ENCODE data around the gene PARVG.

DNA sequence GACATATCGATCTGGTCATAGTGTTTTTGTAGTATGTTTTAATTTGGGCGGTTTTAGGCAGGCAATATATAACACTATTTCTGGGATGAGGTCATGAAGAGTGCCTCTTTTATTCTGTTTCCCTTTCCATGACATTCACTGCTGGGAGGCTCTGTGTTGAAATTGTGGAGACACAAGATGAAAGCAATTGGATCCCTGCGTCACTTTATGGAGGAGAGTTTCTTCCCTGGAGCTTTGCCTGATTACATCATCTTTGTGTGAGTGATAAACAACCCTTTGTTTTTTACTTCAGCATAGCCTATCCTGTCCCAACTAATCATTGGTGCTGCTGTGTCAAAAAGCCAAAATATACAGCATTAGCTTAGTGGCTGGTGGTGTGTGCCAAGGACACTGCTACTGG lies 48.6 kb downstream of the PARVG start:
- TF ChIP-seq, protein P1, sequence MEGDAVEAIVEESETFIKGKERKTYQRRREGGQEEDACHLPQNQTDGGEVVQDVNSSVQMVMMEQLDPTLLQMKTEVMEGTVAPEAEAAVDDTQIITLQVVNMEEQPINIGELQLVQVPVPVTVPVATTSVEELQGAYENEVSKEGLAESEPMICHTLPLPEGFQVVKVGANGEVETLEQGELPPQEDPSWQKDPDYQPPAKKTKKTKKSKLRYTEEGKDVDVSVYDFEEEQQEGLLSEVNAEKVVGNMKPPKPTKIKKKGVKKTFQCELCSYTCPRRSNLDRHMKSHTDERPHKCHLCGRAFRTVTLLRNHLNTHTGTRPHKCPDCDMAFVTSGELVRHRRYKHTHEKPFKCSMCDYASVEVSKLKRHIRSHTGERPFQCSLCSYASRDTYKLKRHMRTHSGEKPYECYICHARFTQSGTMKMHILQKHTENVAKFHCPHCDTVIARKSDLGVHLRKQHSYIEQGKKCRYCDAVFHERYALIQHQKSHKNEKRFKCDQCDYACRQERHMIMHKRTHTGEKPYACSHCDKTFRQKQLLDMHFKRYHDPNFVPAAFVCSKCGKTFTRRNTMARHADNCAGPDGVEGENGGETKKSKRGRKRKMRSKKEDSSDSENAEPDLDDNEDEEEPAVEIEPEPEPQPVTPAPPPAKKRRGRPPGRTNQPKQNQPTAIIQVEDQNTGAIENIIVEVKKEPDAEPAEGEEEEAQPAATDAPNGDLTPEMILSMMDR (IDR thresholded peaks at IDR 0.05; ENCODE audit: insufficient read depth, low read length), result no peak
- TF ChIP-seq, protein P2, sequence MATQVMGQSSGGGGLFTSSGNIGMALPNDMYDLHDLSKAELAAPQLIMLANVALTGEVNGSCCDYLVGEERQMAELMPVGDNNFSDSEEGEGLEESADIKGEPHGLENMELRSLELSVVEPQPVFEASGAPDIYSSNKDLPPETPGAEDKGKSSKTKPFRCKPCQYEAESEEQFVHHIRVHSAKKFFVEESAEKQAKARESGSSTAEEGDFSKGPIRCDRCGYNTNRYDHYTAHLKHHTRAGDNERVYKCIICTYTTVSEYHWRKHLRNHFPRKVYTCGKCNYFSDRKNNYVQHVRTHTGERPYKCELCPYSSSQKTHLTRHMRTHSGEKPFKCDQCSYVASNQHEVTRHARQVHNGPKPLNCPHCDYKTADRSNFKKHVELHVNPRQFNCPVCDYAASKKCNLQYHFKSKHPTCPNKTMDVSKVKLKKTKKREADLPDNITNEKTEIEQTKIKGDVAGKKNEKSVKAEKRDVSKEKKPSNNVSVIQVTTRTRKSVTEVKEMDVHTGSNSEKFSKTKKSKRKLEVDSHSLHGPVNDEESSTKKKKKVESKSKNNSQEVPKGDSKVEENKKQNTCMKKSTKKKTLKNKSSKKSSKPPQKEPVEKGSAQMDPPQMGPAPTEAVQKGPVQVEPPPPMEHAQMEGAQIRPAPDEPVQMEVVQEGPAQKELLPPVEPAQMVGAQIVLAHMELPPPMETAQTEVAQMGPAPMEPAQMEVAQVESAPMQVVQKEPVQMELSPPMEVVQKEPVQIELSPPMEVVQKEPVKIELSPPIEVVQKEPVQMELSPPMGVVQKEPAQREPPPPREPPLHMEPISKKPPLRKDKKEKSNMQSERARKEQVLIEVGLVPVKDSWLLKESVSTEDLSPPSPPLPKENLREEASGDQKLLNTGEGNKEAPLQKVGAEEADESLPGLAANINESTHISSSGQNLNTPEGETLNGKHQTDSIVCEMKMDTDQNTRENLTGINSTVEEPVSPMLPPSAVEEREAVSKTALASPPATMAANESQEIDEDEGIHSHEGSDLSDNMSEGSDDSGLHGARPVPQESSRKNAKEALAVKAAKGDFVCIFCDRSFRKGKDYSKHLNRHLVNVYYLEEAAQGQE (IDR thresholded peaks at IDR 0.05; ENCODE audit: insufficient replicate concordance, low read depth), result no peak

Measured in HL-60 (cell line).